H1 (cell line): ENCODE measurements around the gene EPHA8. TPM values are rescaled to one million over a fixed set of nuclear protein-coding genes. Genes with fewer than 3 reads are reported as not detected.

ENCODE experiments used
- BCL11A ChIP-seq, 2 experiments: IDR thresholded peaks; one replicate each; pipeline ENCODE4 v1.6.1; 2011; ENCODE audit warnings: low read depth in 2 of 2, low read length in 2 of 2, mild to moderate bottlenecking in 2 of 2
- CBX5 ChIP-seq: fragments of 300-800, 300-1000 bp; sonication (generic); IDR thresholded peaks from 2 replicates; pipeline ENCODE4 v1.7.1; 2016; ENCODE audit warnings: antibody characterized with exemption, low read length, low read depth
- CBX8 ChIP-seq: fragments of 300-800, 300-1000 bp; sonication (generic); IDR thresholded peaks from 2 replicates; pipeline ENCODE4 v1.7.1; 2016; ENCODE audit warnings: low read depth, low read length, borderline replicate concordance
- CTBP2 ChIP-seq: IDR thresholded peaks from 2 replicates; pipeline ENCODE4 v1.7.0; 2011; ENCODE audit warnings: borderline replicate concordance, mild to moderate bottlenecking, moderate library complexity, mixed read lengths, low read length; ENCODE audit not compliant: insufficient read depth, insufficient read length
- HDAC6 ChIP-seq: IDR thresholded peaks from one replicate; pipeline ENCODE4 v1.7.1; 2012; ENCODE audit warnings: low read depth, mild to moderate bottlenecking, inconsistent platforms, low read length, moderate library complexity
- JUN ChIP-seq: IDR thresholded peaks from 2 replicates; pipeline ENCODE4 v1.6.1; 2011; ENCODE audit warnings: low read depth, mild to moderate bottlenecking, improper control_type of control experiment, low read length
- RNF2 ChIP-seq: fragments of 200-900, 300-1000 bp; sonication (generic); IDR thresholded peaks from 2 replicates; pipeline ENCODE4 v1.7.1; 2016; ENCODE audit warnings: borderline replicate concordance, low read depth, mild to moderate bottlenecking, antibody characterized with exemption, low read length; ENCODE audit not compliant: poor library complexity, severe bottlenecking; ENCODE audit errors: missing control alignments
- SP1 ChIP-seq: IDR thresholded peaks from 2 replicates; pipeline ENCODE4 v1.6.1; 2011; ENCODE audit warnings: low read depth, low read length
- polyA plus RNA-seq, 7 experiments: library from polyadenylated mRNA; depleted of rRNA in 3 of 7; stranded (reverse) in 5 of 7; unstranded in 2 of 7; fragments of >200 nt in 5 of 7; fragments of 200-250 nt in 2 of 7; gene quantifications; 1 replicate in 5 of 7; 2 replicates in 1 of 7; 4 replicates in 1 of 7; pipeline versions ENCODE4 v1.2.1 to v1.2.3, GENCODE V29; 2011 to 2013; ENCODE audit warnings: missing spikeins in 2 of 7, mixed read lengths in 2 of 7
- total RNA-seq: library from RNA; stranded (reverse); fragmentation: NEBNext Ultra II Directional; extraction: Animal tissue kit (Norgen Biotek cat#: 25700); gene quantifications from 2 replicates; pipeline ENCODE4 v1.2.1, GENCODE V29; 2021

EPHA8 gene
- total and polyA plus RNA-seq, 2 of the 8 experiments (the other 6 are each of a cell fraction or from before 2014, with no cell fraction given) = 4.0 to 8.4 TPM

DNA sequence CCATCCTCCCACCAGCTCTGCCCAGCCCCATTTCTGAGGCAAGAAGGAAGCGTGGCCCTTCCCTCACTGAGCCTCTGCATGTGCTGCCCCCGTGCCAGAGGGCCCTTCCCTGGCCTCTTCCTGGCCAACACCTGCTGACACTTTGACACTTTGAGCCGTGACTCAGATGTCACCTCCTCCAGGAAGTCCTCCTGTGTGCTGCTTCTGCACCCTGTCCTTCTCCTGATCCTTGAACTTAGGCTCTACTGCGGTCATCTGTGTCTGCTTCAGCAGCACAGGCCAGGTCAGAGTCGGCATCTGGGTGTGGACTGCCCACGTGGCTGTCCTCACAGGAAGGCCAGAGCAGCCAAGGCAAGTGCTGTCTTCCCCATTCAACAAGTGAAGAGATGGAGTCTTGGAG is 19.6 kb upstream of the EPHA8 start (continued):
- TF ChIP-seq CBX8 (no peak), RNF2 (no peak), CBX5 (no peak), HDAC6 (no peak), SP1 (no peak), BCL11A (IDR thresholded peaks at IDR 0.05; ENCODE audit: low read depth in 2 of 2, low read length in 2 of 2) (no peak), JUN (no peak), CTBP2 (no peak)
